Hepatocyte (in vitro differentiated cells): ENCODE results near the gene GRM4.

Source experiments
- EZH2 ChIP-seq: fragments of 200-600 bp; sonication (generic); IDR thresholded peaks from 2 replicates; pipeline ENCODE4 v1.6.1; 2016; ENCODE audit warnings: antibody characterized with exemption, mild to moderate bottlenecking, borderline replicate concordance
- TF ChIP-seq, protein P1 (sequence below): fragments of 200-600 bp; sonication (generic); IDR thresholded peaks from 2 replicates; pipeline ENCODE4 v1.5.1; 2016; ENCODE audit warnings: antibody characterized with exemption, mild to moderate bottlenecking; ENCODE audit not compliant: poor library complexity

DNA sequence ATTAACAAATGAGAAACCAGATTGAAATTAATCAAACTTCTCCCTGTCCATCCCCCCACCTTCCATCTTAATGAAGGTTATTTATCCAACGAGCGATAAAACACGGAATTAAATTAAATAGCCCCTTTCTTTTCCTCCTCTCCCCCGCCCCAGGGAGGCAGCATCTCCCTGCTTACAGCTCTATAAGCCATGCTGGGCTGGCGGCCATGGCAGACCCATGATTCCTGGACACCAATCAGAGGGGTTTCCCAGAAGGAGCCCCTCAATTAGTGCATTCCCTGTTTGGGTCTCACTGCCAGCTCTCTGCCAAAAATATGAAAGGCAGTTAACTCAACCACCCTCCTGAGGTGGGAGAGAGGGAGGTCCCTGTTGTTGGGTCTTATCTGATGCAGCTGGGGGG lies 33.8 kb downstream of the GRM4 start:
- no peak for TF ChIP-seq EZH2
- TF ChIP-seq, protein P1, sequence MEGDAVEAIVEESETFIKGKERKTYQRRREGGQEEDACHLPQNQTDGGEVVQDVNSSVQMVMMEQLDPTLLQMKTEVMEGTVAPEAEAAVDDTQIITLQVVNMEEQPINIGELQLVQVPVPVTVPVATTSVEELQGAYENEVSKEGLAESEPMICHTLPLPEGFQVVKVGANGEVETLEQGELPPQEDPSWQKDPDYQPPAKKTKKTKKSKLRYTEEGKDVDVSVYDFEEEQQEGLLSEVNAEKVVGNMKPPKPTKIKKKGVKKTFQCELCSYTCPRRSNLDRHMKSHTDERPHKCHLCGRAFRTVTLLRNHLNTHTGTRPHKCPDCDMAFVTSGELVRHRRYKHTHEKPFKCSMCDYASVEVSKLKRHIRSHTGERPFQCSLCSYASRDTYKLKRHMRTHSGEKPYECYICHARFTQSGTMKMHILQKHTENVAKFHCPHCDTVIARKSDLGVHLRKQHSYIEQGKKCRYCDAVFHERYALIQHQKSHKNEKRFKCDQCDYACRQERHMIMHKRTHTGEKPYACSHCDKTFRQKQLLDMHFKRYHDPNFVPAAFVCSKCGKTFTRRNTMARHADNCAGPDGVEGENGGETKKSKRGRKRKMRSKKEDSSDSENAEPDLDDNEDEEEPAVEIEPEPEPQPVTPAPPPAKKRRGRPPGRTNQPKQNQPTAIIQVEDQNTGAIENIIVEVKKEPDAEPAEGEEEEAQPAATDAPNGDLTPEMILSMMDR, result no peak
